Endothelial cell (in vitro differentiated cells): Measurements from ENCODE around the gene C9orf72. TPM values are rescaled to one million over a fixed set of nuclear protein-coding genes. Genes with fewer than 3 reads are reported as not detected.
"Not testable (repeated sequence)": the region's sequence is repeated elsewhere in the genome, so short reads cannot be mapped to it uniquely, and the experiment has no call there.

Experiments
- DNase-seq: peaks from one replicate; pipeline ENCODE4 v3.0.0; 2021; ENCODE audit warnings: low spot score
- H3K27ac Mint-ChIP-seq: one replicate; pipeline ENCODE4 v1.8.0; 2021; ENCODE audit warnings: mixed read lengths, inconsistent platforms; ENCODE audit not compliant: unreplicated experiment
- H3K27me3 Mint-ChIP-seq: one replicate; pipeline ENCODE4 v1.8.0; 2021; ENCODE audit warnings: mild to moderate bottlenecking, moderate library complexity, mixed read lengths, inconsistent platforms; ENCODE audit not compliant: unreplicated experiment
- H3K36me3 Mint-ChIP-seq: one replicate; pipeline ENCODE4 v1.8.0; 2021; ENCODE audit warnings: mild to moderate bottlenecking, low read depth, mixed read lengths, inconsistent platforms; ENCODE audit not compliant: unreplicated experiment
- H3K4me1 Mint-ChIP-seq: one replicate; pipeline ENCODE4 v1.8.0; 2021; ENCODE audit warnings: mild to moderate bottlenecking, mixed read lengths, inconsistent platforms; ENCODE audit not compliant: unreplicated experiment
- H3K4me3 Mint-ChIP-seq: one replicate; pipeline ENCODE4 v1.8.0; 2021; ENCODE audit warnings: mild to moderate bottlenecking, mixed read lengths, inconsistent platforms; ENCODE audit not compliant: unreplicated experiment
- H3K9me3 Mint-ChIP-seq: one replicate; pipeline ENCODE4 v1.8.0; 2021; ENCODE audit warnings: mixed read lengths, inconsistent platforms; ENCODE audit not compliant: unreplicated experiment
- total RNA-seq: library from RNA; stranded (reverse); fragmentation: NEBNext Ultra II Directional; extraction: Animal tissue kit (Norgen Biotek cat#: 25700); gene quantifications from one replicate; pipeline ENCODE4 v1.2.1, GENCODE V29; 2021; ENCODE audit not compliant: unreplicated experiment
- TF ChIP-seq, protein P1 (sequence below): fragments of 200-600 bp; sonication (generic); IDR thresholded peaks from one replicate; pipeline ENCODE4 v1.5.0; 2021; ENCODE audit warnings: antibody characterized with exemption; ENCODE audit not compliant: unreplicated experiment

The C9orf72 gene
- total RNA-seq, 1 donor from 2014 or later = 14.7 TPM

DNA sequence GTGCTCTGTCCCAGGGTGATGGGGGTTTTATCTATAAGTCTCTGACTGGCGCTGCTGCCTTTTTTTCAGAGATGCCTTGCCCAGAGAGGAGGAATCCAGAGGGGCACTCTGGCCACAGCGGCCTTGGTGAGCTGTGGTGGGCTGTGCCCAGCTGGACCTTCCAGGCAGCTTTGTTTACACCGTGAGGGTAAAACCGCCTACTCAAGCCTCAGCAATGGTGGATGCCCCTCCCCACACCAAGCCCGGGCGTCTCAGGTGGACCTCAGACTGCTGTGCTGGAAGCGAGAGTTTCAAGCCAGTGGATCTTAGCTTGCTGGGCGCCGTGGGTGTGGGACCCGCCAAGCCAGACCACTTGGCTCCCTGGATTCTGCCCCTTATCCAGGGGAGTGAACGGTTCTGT, 41.3 kb upstream of the C9orf72 start:
- no peak overlapping the region for H3K27ac Mint-ChIP-seq

DNA sequence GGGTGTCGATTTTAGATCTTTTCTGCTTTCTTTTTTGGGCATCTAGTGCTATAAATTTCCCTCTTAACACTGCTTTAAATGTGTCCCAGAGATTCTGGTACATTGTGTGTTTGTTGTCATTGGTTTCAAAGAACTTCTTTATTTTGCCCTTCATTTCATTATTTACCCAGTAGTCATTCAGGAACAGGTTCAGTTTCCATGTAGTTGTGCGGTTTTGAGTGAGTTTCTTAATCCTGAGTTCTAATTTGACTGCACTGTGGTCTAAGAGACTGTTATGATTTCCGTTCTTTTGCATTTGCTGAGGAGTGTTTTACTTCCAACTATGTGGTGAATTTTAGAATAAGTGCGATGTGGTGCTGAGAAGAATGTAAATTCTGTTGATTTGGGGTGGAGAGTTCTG, 38.8 kb upstream of the C9orf72 start:
- H3K27ac Mint-ChIP-seq, H3K36me3 Mint-ChIP-seq, H3K4me3 Mint-ChIP-seq, DNase-seq, H3K27me3 Mint-ChIP-seq, H3K4me1 Mint-ChIP-seq, H3K9me3 Mint-ChIP-seq: not testable (repeated sequence)

More for the DNA sequence above, 41.3 kb upstream of the C9orf72 start:
- Mint-ChIP-seq H3K4me1 (no peaks in the 10 kb centered on the region), H3K4me3 (no peak overlapping the region), H3K9me3 (no peaks in the 10 kb centered on the region), H3K36me3 (no peaks in the 10 kb centered on the region), H3K27me3 (peaks cover 1% of the 10 kb centered on the region)
- TF ChIP-seq, protein P1, sequence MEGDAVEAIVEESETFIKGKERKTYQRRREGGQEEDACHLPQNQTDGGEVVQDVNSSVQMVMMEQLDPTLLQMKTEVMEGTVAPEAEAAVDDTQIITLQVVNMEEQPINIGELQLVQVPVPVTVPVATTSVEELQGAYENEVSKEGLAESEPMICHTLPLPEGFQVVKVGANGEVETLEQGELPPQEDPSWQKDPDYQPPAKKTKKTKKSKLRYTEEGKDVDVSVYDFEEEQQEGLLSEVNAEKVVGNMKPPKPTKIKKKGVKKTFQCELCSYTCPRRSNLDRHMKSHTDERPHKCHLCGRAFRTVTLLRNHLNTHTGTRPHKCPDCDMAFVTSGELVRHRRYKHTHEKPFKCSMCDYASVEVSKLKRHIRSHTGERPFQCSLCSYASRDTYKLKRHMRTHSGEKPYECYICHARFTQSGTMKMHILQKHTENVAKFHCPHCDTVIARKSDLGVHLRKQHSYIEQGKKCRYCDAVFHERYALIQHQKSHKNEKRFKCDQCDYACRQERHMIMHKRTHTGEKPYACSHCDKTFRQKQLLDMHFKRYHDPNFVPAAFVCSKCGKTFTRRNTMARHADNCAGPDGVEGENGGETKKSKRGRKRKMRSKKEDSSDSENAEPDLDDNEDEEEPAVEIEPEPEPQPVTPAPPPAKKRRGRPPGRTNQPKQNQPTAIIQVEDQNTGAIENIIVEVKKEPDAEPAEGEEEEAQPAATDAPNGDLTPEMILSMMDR = no peak
- no peak for DNase-seq

DNA sequence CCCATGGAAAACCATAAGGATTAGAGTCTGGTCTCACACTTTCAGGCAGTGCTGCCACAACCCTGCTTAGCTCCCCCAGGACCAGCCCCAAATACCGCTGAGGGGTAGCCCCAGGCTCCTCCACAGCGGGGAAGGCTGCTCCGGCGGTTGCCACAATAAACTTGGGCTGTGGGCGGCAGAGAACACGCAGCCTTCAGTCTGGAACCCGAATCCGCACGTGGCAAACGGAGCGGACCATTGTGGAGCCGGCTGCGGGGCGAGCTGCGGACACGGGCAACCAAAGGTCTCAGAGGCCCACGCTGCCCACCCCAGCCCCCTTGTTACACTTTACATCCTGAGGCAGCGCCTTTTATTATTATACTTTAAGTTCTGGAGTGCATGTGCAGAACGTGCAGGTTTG, 37.3 kb upstream of the C9orf72 start:
- H3K27ac Mint-ChIP-seq = no peak overlapping the region
- no peaks in the 10 kb centered on the region for H3K36me3 Mint-ChIP-seq
- no peaks in the 10 kb centered on the region for H3K4me1 Mint-ChIP-seq

DNA sequence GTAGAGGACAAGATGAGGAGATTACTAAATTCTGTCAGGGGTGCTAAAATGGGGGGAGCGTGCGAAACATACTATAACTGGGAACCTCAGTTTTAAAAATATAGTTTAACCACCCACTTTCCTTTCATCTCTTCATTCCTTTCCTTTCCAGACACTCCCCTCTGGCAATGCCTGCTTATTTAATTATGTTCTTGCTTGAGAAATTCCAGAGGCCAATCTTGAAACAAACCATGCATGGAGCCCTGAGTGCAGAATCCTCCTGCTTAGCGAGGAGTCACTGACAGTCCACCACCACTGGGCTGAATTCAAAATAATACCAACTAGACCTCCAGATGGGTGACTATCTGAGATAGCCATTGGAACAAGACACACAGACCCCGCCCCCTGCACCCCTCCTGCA, 29.7 kb upstream of the C9orf72 start:
- Mint-ChIP-seq H3K4me1 (no peaks in the 10 kb centered on the region), H3K4me3 (no peak overlapping the region), H3K36me3 (no peaks in the 10 kb centered on the region), H3K27me3 (peaks cover 3% of the 10 kb centered on the region), H3K27ac (no peak overlapping the region), H3K9me3 (no peaks in the 10 kb centered on the region)
- no peak for DNase-seq
- TF ChIP-seq, protein P1 = no peak

More for the DNA sequence above, 37.3 kb upstream of the C9orf72 start:
- no peak for DNase-seq
- no peaks in the 10 kb centered on the region for H3K9me3 Mint-ChIP-seq
- H3K27me3 Mint-ChIP-seq = peaks cover 1% of the 10 kb centered on the region
- TF ChIP-seq, protein P1 = no peak
- no peak overlapping the region for H3K4me3 Mint-ChIP-seq

DNA sequence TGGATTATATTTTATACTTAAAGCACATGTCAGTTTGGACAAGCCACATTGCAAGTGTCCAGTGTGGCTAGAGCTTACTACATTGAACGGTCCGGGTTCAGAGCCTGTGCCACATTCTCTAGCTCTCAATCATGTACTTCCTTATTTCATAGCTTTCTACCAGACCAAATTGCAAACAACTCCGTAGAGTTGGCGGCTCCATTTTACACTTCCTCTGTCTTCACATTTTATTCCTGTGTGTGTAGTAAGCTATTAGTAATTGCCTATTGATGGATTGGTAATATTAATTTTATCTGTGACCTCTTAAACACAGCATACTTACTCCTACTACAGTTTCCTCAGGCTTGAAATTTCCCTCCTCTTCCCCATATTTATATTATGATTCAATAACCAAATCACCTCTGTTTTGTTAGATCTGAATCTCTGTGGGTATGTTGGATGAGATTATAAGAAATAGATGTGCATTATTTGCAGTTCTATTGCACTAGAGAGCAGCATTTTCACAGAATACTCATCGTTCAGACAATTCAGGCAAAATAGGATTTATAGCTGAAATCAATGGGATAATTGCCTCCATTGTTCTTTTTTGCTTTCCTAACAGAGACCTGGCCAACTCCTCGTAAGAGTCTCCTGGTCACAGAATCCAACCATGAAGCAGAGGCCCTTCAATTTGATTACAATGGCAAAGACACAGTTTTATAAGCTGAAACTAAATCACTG, 29.0 kb upstream of the C9orf72 start:
- Mint-ChIP-seq H3K9me3 (no peaks in the 10 kb centered on the region), H3K36me3 (no peaks in the 10 kb centered on the region), H3K4me1 (no peaks in the 10 kb centered on the region), H3K27me3 (peaks cover 3% of the 10 kb centered on the region), H3K27ac (no peak overlapping the region), H3K4me3 (no peak overlapping the region)
- TF ChIP-seq, protein P1 = no peak
- DNase-seq = no peak
